A549 (cell line): ENCODE data around the gene TMEM95. TPM values are rescaled to one million over a fixed set of nuclear protein-coding genes. Genes with fewer than 3 reads are reported as not detected.

Experiments
- ATAC-seq, 2 experiments: fragments of 200-7000 bp in 1 of 2; fragments of >200 bp in 1 of 2; cut with Nextera tagmentation in 1 of 2; cut with Tn5 transposase in 1 of 2; 3 replicates each; pipeline versions ENCODE4 v1.8.0 to v1.9.1; 2018 to 2020; ENCODE audit warnings: mild to moderate bottlenecking in 1 of 2, moderate library complexity in 1 of 2
- CTCF ChIA-PET: fragments of 300-600 bp; sonication (Branson Sonifier 250); formaldehyde crosslinking; extraction: SDS; loops from one replicate; lab custom pipeline; 2021; ENCODE audit warnings: antibody characterized with exemption, inconsistent platforms; lab: Yijun Ruan, JAX
- POLR2A ChIA-PET: fragments of 350-600 bp; formaldehyde crosslinking; extraction: SDS; loops from one replicate; lab custom pipeline; 2021; ENCODE audit warnings: antibody characterized with exemption, inconsistent platforms; lab: Yijun Ruan, JAX
- DNase-seq, 2 experiments: peaks; one replicate each; pipeline versions ENCODE4 v3.0.0 to v3.0.0-alpha.2; 2011 to 2016; ENCODE audit warnings: low read depth in 1 of 2, low spot score in 1 of 2
- FAIRE-seq: peaks from 2 replicates; lab custom pipeline; 2011; peaks lifted over from hg19 to GRCh38; lab: Jason Lieb, UNC
- H3K27ac ChIP-seq, 2 experiments: fragments of >200 bp; sonication (Bioruptor Twin); formaldehyde crosslinking; 3 replicates each; pipeline ENCODE4 v1.5.1; 2016 to 2017
- H3K4me1 ChIP-seq: fragments of >200 bp; sonication (Bioruptor Twin); formaldehyde crosslinking; 3 replicates; pipeline ENCODE4 v1.6.1; 2016
- H3K4me2 ChIP-seq: fragments of >200 bp; sonication (Bioruptor Twin); formaldehyde crosslinking; 3 replicates; pipeline ENCODE4 v1.6.1; 2016
- H3K4me3 ChIP-seq: fragments of >200 bp; sonication (Bioruptor Twin); formaldehyde crosslinking; 3 replicates; pipeline ENCODE4 v1.5.1; 2016
- H3K9me3 ChIP-seq: fragments of >200 bp; sonication (Bioruptor Twin); formaldehyde crosslinking; 3 replicates; pipeline ENCODE4 v1.6.1; 2016
- CBX8 ChIP-seq: fragments of 200-600 bp; sonication (generic); IDR thresholded peaks from 2 replicates; pipeline ENCODE4 v1.6.1; 2016
- CHD2 ChIP-seq: fragments of 150-350 bp; IDR thresholded peaks from 2 replicates; pipeline ENCODE4 v1.6.1; 2014; ENCODE audit warnings: low read length; ENCODE audit not compliant: partially characterized antibody
- CTCF ChIP-seq: fragments of >200 bp; sonication (Bioruptor Twin); formaldehyde crosslinking; IDR thresholded peaks from 3 replicates; pipeline ENCODE4 v1.5.1; 2016
- EHF ChIP-seq: fragments of 250-450 bp; sonication (Bioruptor Pico); IDR thresholded peaks from 2 replicates; pipeline ENCODE4 v1.5.0; 2020; ENCODE audit warnings: mild to moderate bottlenecking
- EHMT2 ChIP-seq: fragments of 200-600 bp; sonication (generic); IDR thresholded peaks from 2 replicates; pipeline ENCODE4 v1.6.1; 2016; ENCODE audit warnings: antibody characterized with exemption, low read depth, mild to moderate bottlenecking, moderate library complexity
- EP300 ChIP-seq, 2 experiments: fragments of >200 bp; sonication (Bioruptor Twin); formaldehyde crosslinking; IDR thresholded peaks; 2 replicates in 1 of 2; 3 replicates in 1 of 2; pipeline ENCODE4 v1.6.1; 2016 to 2017
- FOSL2 ChIP-seq, 2 experiments: fragments of 450-650 bp in 1 of 2; fragments of >200 bp in 1 of 2; sonication (Bioruptor Twin) in 1 of 2; formaldehyde crosslinking; IDR thresholded peaks; 2 replicates each; pipeline versions ENCODE4 v1.5.0 to v1.6.1; 2016 to 2020; ENCODE audit warnings: mild to moderate bottlenecking in 1 of 2, moderate library complexity in 1 of 2
- HES2 ChIP-seq: fragments of >200 bp; sonication (Bioruptor Twin); formaldehyde crosslinking; IDR thresholded peaks from 2 replicates; pipeline ENCODE4 v1.6.1; 2016
- HEYL ChIP-seq: fragments of 250-450 bp; sonication (Bioruptor Pico); IDR thresholded peaks from 2 replicates; pipeline ENCODE4 v1.8.0; 2021; ENCODE audit warnings: mild to moderate bottlenecking, moderate library complexity
- HMGXB4 ChIP-seq: fragments of 250-450 bp; sonication (Bioruptor Pico); IDR thresholded peaks from 2 replicates; pipeline ENCODE4 v1.5.0; 2021; ENCODE audit warnings: mild to moderate bottlenecking, moderate library complexity, borderline replicate concordance
- HOXA7 ChIP-seq: fragments of 250-450 bp; sonication (Bioruptor Pico); IDR thresholded peaks from 2 replicates; pipeline ENCODE4 v1.5.0; 2020; ENCODE audit warnings: mild to moderate bottlenecking, moderate library complexity
- KDM1A ChIP-seq: fragments of 200-600 bp; sonication (generic); IDR thresholded peaks from 2 replicates; pipeline ENCODE4 v1.6.1; 2016; ENCODE audit warnings: low read depth, mild to moderate bottlenecking
- KDM5A ChIP-seq: fragments of 200-600 bp; sonication (generic); IDR thresholded peaks from 2 replicates; pipeline ENCODE4 v1.6.1; 2016; ENCODE audit warnings: antibody characterized with exemption, mild to moderate bottlenecking
- MAFK ChIP-seq: fragments of 450-650 bp; IDR thresholded peaks from 2 replicates; pipeline ENCODE4 v1.6.1; 2014; ENCODE audit not compliant: partially characterized antibody
- MYC ChIP-seq: IDR thresholded peaks from 2 replicates; pipeline ENCODE4 v1.6.1; 2012; ENCODE audit warnings: mild to moderate bottlenecking, inconsistent platforms, low read length, improper control_type of control experiment, borderline replicate concordance
- PHF8 ChIP-seq: fragments of 200-600 bp; sonication (generic); IDR thresholded peaks from 2 replicates; pipeline ENCODE4 v1.6.1; 2016; ENCODE audit warnings: low read depth, mild to moderate bottlenecking, antibody characterized with exemption, moderate library complexity, borderline replicate concordance
- POLR2A ChIP-seq: IDR thresholded peaks from 2 replicates; pipeline ENCODE4 v1.6.1; 2012; ENCODE audit warnings: mild to moderate bottlenecking, low read length
- POLR2AphosphoS2 ChIP-seq: conservative IDR thresholded peaks from 2 replicates; pipeline ENCODE4 v1.6.1; 2012; ENCODE audit warnings: low read length, improper control_type of control experiment, inconsistent platforms
- RAD21 ChIP-seq, 2 experiments: fragments of >200 bp in 1 of 2; sonication (Bioruptor Twin) in 1 of 2; formaldehyde crosslinking in 1 of 2; IDR thresholded peaks in 1 of 2; conservative IDR thresholded peaks in 1 of 2; 2 replicates in 1 of 2; 3 replicates in 1 of 2; pipeline ENCODE4 v1.6.1; 2012 to 2018; ENCODE audit warnings: inconsistent platforms in 1 of 2
- SREBF2 ChIP-seq: fragments of 450-650 bp; IDR thresholded peaks from 2 replicates; pipeline ENCODE4 v1.6.1; 2014; ENCODE audit warnings: mild to moderate bottlenecking, moderate library complexity
- USF2 ChIP-seq: fragments of 450-650 bp; IDR thresholded peaks from 2 replicates; pipeline ENCODE4 v1.6.1; 2014; ENCODE audit warnings: antibody characterized with exemption
- ZC3H11A ChIP-seq: fragments of 450-650 bp; IDR thresholded peaks from 2 replicates; pipeline ENCODE4 v1.6.1; 2014; ENCODE audit warnings: antibody characterized with exemption, mild to moderate bottlenecking
- ZSCAN20 ChIP-seq: fragments of 250-450 bp; sonication (Bioruptor Pico); IDR thresholded peaks from 2 replicates; pipeline ENCODE4 v1.8.0; 2022; ENCODE audit warnings: mild to moderate bottlenecking, moderate library complexity
- WGBS: methylation state at CpG from one replicate; pipeline ENCODE4 v1.1.6; 2017; ENCODE audit errors: missing lambda C conversion rate; 5-methylcytosine and 5-hydroxymethylcytosine counted together
- polyA plus RNA-seq, 4 experiments: library from polyadenylated mRNA; depleted of rRNA in 3 of 4; stranded (reverse); fragments of >200 nt; fragmentation: RNase III in 1 of 4; extraction: RNeasy Plus Mini Kit Qiagen cat#74134 plus additional on column Dnase treatment in 1 of 4; gene quantifications; 2 replicates in 3 of 4; 3 replicates in 1 of 4; pipeline ENCODE4 v1.2.3, GENCODE V29; 2011 to 2017
- TF ChIP-seq, protein P1 (sequence below): IDR thresholded peaks from 2 replicates; pipeline ENCODE4 v1.6.1; 2012; ENCODE audit warnings: low read depth, borderline replicate concordance
- TF ChIP-seq, protein P2 (sequence below): IDR thresholded peaks from 2 replicates; pipeline ENCODE4 v1.6.1; 2012

TMEM95 gene
- polyA plus RNA-seq, 2 of the 4 experiments (the other 2 are of a cell fraction) = not detected

GRCh38 chr17:7374353-7374752 lies 19.4 kb downstream of the TMEM95 start:
- DNase-seq (no peak), ATAC-seq (peak in 1 of 2 experiments; percentile 50; a peak in 2 of 6 replicates), FAIRE-seq (no peak)
- H3K4me3 ChIP-seq = no peak overlapping the region
- WGBS = 73% methylated on average over 2 of the region's 2 CpGs
- ChIA-PET CTCF (interaction anchor here (1.5 to 12.6 kb wide), 5 partner anchors 9 to 186 kb away, joined by 3 to 154 read pairs (median 5); partner anchors contain the start of genes KCTD11 and TMEM95), POLR2A (no interaction called here)
- H3K27ac ChIP-seq = no peak overlapping the region
- H3K9me3 ChIP-seq = peaks cover 9% of the 10 kb centered on the region; the same call in 2 of the 3 replicates
- TF ChIP-seq USF2 (no peak), POLR2AphosphoS2 (no peak), MAFK (no peak), RAD21 (conservative IDR thresholded peaks at IDR 0.05 in 1 of 2, IDR thresholded peaks at IDR 0.05 in 1 of 2) (no peak), SREBF2 (no peak), POLR2A (no peak), EHF (no peak), CBX8 (no peak), HOXA7 (CRISPR knock-in tag) (no peak), PHF8 (no peak), ZC3H11A (no peak), MYC (no peak)
- TF ChIP-seq, protein P1, sequence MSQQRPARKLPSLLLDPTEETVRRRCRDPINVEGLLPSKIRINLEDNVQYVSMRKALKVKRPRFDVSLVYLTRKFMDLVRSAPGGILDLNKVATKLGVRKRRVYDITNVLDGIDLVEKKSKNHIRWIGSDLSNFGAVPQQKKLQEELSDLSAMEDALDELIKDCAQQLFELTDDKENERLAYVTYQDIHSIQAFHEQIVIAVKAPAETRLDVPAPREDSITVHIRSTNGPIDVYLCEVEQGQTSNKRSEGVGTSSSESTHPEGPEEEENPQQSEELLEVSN = no peak
- TF ChIP-seq, protein P2, sequence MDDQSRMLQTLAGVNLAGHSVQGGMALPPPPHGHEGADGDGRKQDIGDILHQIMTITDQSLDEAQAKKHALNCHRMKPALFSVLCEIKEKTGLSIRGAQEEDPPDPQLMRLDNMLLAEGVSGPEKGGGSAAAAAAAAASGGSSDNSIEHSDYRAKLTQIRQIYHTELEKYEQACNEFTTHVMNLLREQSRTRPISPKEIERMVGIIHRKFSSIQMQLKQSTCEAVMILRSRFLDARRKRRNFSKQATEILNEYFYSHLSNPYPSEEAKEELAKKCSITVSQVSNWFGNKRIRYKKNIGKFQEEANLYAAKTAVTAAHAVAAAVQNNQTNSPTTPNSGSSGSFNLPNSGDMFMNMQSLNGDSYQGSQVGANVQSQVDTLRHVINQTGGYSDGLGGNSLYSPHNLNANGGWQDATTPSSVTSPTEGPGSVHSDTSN = no peak
- H3K4me1 ChIP-seq = no peaks in the 10 kb centered on the region
- no peak overlapping the region for H3K4me2 ChIP-seq

DNA sequence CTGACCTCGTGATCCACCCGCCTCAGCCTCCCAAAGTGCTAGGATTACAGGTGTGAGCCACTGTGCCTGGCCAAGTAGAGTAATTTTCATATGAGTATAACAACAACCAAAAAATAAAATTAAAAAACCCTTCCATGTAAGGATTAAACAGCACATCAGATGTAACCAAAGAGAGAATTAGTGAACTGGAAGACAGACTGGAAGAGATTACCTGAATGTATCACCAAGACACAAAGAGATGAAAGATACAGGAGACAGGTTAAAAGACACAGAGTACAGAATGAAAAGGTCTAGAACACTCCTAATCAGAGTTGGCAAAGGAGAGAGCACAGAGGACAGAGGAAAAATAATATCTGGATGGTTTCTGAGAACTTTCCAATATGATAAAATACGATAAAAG lies 24.2 kb downstream of the TMEM95 start:
- ChIA-PET POLR2A (no interaction called here), CTCF (interaction anchor here (0.7 to 17.1 kb wide), 4 partner anchors 16 to 60 kb away, joined by 4 to 139 read pairs (median 4); partner anchors contain the start of genes FGF11, KCTD11 and TMEM95)
- FAIRE-seq = no peak
- peaks cover 20% of the 10 kb centered on the region for H3K9me3 ChIP-seq
- H3K4me2 ChIP-seq = no peak overlapping the region
- H3K4me3 ChIP-seq = no peak overlapping the region
- DNase-seq = no peak
- H3K4me1 ChIP-seq = no peaks in the 10 kb centered on the region
- H3K27ac ChIP-seq = no peak overlapping the region
- no peak for ATAC-seq
- TF ChIP-seq FOSL2 (IDR thresholded peaks at IDR 0.05) (no peak), FOSL2 (CRISPR knock-in tag; IDR thresholded peaks at IDR 0.05) (no peak), KDM1A (peak; percentile 69), HEYL (CRISPR knock-in tag) (0 out of 2 replicates have a peak, but pooled peaks have one; percentile 25)
- WGBS = 90% methylated on average over 3 of the region's 3 CpGs

DNA sequence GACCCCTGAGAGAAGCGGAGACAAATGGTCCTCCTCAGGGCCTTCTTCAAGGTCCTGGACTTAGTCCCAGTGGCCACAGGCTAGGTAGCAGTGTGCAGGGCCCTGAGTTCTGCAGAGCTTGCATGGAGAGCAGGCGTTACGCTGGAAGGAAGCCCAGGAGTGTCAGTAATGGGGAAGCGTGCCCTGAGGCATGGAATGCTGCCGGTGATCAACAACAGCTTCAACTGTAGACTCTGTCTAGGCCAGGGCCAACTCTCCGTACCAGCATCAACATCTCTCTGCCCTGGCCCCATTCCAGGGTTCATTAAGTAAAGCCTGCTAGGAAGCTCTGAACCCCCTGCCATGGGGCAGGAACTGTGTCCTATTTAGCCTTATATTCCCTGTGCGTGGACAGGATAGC lies 25.4 kb downstream of the TMEM95 start:
- POLR2A ChIA-PET = interaction anchor here (2.0 to 2.1 kb wide), 2 partner anchors 14 to 24 kb away, joined by 7 to 8 read pairs; partner anchors contain the start of genes PLSCR3 and TMEM256
- no peaks in the 10 kb centered on the region for H3K4me1 ChIP-seq
- peak overlapping the region; percentile 69 for H3K4me2 ChIP-seq
- H3K4me3 ChIP-seq = peak overlapping the region; percentile 46
- DNase-seq = no peak
- H3K9me3 ChIP-seq = peaks cover 20% of the 10 kb centered on the region
- CTCF ChIA-PET = interaction anchor here (0.8 to 17.1 kb wide), 8 partner anchors 8 to 181 kb away, joined by 3 to 139 read pairs (median 4); partner anchors contain the start of genes KCTD11, NEURL4, SENP3 and TMEM95
- no peak; a peak in 2 of 6 replicates for ATAC-seq
- whole genome bisulfite sequencing = 87% methylated on average over 7 of the region's 7 CpGs
- H3K27ac ChIP-seq = peak overlapping the region in 1 of 2 experiments; percentile 74; a peak in 4 of 6 replicates
- no peak for FAIRE-seq
- TF ChIP-seq HES2 (no peak), ZSCAN20 (CRISPR knock-in tag) (no peak), EP300 (IDR thresholded peaks at IDR 0.05) (no peak), HOXA7 (CRISPR knock-in tag) (no peak), HMGXB4 (CRISPR knock-in tag) (no peak), MYC (no peak), CHD2 (no peak), KDM5A (no peak), EHMT2 (no peak), POLR2A (no peak), CTCF (no peak)
- TF ChIP-seq, protein P2 = no peak
